Islet of Langerhans (tissue), 1 donor: ENCODE results near the gene BANF1.

ENCODE experiments used
- FAIRE-seq: peaks from one replicate; lab custom pipeline; 2011; peaks lifted over from hg19 to GRCh38; lab: Jason Lieb, UNC

The BANF1 gene

DNA sequence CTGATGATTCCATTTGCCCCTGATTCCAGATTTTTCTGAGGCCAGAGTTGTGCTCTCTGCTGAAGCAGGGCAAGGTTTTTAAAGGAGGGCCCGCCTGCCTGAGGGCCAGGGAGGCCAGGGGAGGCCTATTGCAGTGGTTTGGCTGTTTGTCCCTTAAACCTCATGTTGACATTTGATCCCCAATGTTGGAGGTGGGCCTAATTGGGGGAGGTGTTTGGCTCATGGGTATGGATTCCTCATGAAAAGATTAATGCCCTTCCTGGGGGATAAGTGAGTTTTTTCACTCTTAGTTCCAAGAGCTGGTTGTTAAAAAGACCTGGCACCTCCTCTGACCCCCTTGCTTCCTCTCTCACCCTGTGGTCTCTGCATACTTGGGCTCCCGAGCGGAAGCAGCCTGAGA, 37.5 kb downstream of the BANF1 start:
- FAIRE-seq: no peak

- FAIRE-seq: no peak
These were observed 40.1 kb downstream of the BANF1 start for GRCh38 chr11:66042227-66042995.

DNA sequence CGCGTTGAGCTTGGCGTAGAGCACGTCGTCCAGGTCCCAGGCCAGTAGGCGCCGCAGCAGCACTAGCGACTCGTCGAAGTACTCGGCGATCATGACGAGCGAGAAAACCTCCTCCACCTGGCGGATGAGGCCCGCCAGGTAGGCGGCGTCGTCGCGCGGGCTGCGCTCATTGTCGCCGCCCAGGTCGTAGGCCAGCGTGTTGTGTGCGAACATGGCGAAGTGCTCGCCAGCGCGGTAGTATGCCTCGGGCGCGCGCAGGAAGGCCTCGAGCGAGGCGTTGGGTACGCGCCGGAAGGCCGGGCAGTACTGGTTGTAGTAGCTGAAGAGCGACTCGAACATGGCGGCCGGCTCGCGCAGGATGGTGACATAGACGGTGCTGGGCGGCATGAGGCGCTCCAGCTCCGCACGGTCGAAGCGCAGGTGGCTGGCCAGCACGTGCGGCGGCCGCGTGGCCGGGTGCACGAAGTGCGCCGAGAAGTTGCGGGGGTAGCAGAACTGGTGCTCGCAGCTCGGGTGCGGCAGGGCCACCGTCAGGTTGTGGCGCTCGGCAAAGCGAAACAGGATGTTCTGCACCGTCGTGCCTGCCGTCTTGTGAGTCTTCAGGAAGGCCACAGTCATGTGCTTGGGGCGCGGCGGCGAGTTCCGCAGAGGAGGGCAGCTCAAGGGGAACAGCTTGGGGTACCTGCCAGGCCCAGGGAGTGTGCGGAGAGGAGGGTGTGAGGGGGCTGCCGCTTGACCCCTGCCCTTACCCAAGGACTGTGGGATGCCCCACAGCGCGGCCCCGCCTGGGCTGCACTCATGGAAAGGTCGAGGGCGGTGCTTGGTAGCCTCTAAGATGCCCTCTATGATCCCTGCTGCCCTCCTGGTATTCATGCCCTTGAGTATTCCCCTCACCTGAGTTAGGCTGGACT, 40.9 kb downstream of the BANF1 start:
- no peak for FAIRE-seq

GRCh38 chr11:66044757-66045156, 42.5 kb downstream of the BANF1 start:
- FAIRE-seq: no peak

DNA sequence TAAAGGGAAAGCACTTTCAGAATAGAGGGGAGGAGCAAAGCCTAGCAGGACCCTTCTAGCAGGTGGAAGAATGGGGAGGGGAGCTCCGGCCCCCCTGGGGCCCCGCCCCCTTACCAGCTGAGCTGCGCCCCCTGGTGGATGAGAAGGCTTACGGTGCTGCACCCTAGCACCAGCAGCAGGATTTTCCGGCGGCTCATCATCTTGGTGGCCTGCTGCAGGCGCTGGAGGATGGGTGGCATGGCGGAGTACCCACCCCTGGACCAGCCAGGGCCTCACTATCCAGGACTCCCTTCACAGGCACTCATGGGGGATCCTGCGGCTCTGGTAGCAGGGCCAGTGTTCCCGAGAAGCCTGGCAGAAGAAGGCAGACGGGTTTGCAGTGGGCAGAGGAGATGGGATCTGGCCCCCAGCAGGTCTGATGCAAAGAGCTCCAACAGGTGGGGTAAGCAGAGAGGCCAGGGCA, 42.9 kb downstream of the BANF1 start:
- FAIRE-seq: no peak

DNA sequence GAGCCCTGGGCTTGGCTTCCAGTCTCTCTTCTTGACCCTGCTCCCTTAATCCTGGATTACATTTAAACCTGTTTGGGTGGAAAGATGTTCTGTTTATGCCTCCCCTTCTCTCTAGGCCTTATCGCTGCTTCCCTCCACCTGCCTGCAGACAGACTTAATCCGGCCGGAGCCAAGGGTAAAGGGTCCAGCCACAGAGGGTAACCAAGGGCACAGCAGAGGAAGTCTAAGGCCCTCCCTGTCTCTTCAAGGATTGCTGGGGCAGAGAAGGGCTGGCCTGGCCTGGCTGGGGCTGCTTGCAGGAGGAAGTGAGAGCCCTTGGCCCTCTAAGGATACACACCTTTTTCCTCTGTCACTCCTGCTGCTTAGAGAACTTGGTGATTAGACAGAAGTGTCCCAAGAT, 44.6 kb downstream of the BANF1 start:
- FAIRE-seq: no peak

DNA sequence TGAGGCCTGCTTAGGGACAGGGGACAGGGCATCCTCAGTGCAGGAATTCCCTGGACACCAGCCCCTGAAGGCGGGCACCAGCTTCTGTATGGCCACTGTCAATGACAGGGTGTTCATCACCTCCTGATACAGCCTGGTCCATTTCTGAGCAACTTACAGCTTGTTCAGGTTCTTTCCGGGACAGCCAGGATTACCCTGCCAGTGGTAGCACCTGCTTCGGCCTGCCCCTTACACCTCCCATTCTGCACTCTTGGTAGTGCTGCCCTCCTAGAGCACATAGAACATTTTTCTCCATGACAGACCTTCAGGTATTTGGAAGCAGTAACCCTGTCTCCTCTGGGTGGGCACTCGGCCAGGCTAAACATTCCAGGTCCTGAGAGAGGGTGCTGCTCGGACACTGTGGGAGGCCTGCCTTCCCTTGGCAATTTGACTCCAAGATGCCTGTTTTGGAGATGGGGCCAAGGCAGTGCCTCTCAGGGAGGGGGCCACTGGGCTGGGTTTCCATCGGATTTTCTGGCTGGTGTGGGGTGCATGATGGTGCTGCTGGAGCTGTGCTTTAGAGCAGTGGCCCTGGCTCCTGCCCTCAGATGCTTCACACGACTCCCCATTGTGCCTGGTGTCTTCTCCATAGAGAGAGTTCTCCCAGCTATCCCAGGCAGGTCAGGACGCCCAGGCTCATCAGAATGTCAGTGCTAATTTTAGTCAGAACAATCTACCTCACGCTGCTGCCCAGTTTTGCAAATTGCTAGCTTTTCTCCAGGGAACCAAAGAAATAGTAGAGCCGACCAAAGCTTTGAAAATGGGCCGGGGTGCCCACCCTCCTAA, 45.5 kb downstream of the BANF1 start:
- FAIRE-seq: no peak

DNA sequence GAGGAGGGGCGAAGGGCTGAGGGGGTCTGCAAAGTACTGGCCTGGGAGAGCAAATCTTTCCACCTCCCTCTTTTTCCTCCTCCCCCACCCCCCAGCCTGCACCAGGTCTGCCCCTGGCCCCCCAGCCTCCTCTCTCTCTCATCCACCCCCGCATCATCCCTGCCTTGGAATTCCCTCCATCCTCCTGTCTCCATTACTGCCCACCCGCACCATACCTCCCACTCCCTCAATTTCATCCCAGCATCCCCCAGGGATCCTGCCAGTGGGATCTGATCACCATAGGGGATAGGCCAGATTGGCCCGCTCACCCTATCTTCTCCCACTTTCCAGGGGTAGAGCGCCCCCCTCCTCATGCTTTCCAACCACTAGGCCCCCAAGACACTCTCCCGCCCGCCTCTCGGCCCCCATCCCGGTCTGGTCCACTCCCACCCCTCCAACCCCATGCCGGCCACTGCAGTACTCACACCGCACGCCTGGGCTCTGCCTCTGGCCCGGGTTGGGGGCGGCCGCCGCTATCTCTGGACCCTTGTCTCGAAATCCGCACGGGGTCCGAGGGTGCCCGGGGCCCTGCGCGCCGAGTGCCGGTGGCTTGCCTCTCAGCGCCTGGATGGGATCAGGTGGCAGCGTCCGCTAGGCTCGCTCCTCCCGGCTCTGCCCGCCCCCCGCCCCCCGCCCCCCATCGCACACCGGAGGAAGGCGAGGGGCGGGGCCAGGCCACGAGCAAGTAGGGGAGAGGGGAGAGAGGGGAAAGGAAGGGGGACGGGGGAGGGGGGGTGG, 46.4 kb downstream of the BANF1 start, which contains the start of gene GAL3ST3:
Gene GAL3ST3, minus strand, starts transcription at position 615 of the 777 bp plus-strand sequence. CDS start 3,746 bp downstream, outside the sequence.
- no peak for FAIRE-seq

DNA sequence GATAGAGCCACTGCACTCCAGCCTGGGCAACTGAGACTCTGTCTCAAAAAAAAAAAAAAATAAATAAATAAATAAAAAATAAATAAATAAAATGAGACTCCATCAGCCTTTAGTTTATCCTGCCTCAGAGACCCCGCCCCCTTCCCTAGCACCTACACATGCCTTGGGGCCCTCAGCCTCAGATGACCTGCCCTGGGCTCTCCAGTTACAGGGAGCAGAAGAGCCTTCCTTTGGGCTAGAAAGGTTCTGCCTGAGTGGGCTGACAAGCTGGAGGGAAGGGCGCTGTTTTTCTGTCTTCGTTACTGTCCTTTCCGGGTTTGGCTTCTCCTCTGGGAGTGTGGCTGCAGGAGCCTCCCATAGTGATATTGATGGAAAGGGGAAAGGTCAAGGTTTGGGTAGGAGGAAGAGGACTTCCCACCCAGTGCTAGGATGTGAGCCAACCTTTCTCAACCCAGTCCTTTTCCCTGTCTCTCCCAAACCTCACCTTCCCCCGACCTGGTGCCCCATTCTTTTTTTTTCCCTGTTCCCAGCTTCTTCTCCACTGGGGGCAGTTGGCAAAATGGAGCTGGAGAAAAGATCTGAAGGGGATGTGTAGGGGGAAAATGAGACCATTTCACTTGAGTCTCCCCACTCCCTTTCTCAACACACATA, 48.4 kb downstream of the BANF1 start:
- no peak for FAIRE-seq

GRCh38 chr11:66051371-66051765, 49.1 kb downstream of the BANF1 start:
- no peak for FAIRE-seq

DNA sequence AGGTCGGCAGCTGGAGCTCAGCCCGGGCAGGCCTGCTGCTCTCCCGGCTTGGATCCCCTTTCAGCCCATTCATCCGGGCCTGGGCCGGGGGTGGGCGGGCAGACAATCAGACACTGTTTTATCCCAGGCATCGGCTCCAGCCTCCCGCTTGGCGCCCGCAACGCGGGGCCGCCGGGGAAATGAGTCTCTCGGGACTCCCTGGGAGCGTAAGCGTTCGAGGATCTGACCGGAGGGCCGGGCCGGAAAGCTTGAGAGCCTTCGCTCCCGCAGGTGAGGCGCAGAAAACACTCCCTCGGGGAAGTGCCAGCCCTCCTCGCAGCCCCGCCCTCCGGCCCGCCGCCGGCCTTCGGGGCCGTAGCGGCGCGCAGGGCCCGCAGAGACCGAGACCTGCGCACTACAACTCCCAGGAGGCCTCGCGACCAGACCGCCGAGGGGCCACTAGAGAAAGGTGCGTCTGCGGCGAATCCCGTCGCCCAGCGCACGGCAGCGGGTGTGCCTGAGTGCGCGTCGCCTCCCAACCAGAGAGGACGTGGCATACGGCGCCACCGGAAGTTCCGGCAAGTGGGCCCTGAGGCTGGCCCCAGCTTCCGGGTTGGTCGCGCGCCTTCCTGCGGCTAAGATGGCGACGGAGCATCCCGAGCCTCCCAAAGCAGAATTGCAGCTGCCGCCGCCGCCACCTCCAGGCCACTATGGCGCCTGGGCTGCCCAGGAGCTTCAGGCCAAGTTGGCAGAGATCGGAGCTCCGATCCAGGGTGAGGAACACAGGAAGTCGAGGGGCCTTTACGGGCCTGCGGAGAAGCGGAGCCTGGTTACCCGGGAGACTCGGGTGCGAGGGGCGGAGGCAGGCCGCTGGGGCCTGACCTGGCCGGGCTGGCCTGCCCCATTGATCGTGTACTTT, 49.7 kb downstream of the BANF1 start, which contains the start of gene SF3B2:
Gene SF3B2, plus strand, starts transcription at position 599 of the 898 bp plus-strand sequence. Its CDS starts 21 bp downstream, at position 620.
- FAIRE-seq: no peak

GRCh38 chr11:66052664-66052982, 50.3 kb downstream of the BANF1 start:
- no peak for FAIRE-seq
